ENCODE data around the gene LIMK1.

LIMK1 gene

GRCh38 chr7:74126220-74126880 lies 42.7 kb downstream of the LIMK1 start:
- DNase-seq (ENCODE audit: low read depth): no peak
- no peak overlapping the region for H3K4me3 ChIP-seq (ENCODE audit: low read depth, low read length)
- no peak for TF ChIP-seq CTCF (IDR thresholded peaks at IDR 0.05; ENCODE audit: insufficient read depth, low read depth, low read length, missing control alignments)

- no peak for TF ChIP-seq CTCF (IDR thresholded peaks at IDR 0.05; ENCODE audit: insufficient read depth, low read depth, low read length, missing control alignments)
- DNase-seq (ENCODE audit: low read depth): no peak
- H3K4me3 ChIP-seq (ENCODE audit: low read depth, low read length): no peak overlapping the region
Measured at GRCh38 chr7:74129887-74130286, 46.3 kb downstream of the LIMK1 start.

- TF ChIP-seq CTCF (IDR thresholded peaks at IDR 0.05; ENCODE audit: insufficient read depth, low read depth, low read length, missing control alignments): no peak
- DNase-seq (ENCODE audit: low read depth): no peak
Measured at GRCh38 chr7:74130518-74130917, 46.9 kb downstream of the LIMK1 start.

GRCh38 chr7:74134117-74134620 lies 50.6 kb downstream of the LIMK1 start:
- no peak for DNase-seq (ENCODE audit: low read depth)
- H3K4me3 ChIP-seq (ENCODE audit: low read depth, low read length): no peak overlapping the region
- TF ChIP-seq CTCF (IDR thresholded peaks at IDR 0.05; ENCODE audit: insufficient read depth, low read depth, low read length, missing control alignments): no peak

More at GRCh38 chr7:74130518-74130917, 46.9 kb downstream of the LIMK1 start:
- no peak overlapping the region for H3K4me3 ChIP-seq (ENCODE audit: low read depth, low read length)

GRCh38 chr7:74138334-74138867 lies 54.8 kb downstream of the LIMK1 start:
- DNase-seq (ENCODE audit: low read depth): no peak
- no peak overlapping the region for H3K4me3 ChIP-seq (ENCODE audit: low read depth, low read length)
- no peak for TF ChIP-seq CTCF (IDR thresholded peaks at IDR 0.05; ENCODE audit: insufficient read depth, low read depth, low read length, missing control alignments)

- DNase-seq (ENCODE audit: low read depth): no peak
- no peak for TF ChIP-seq CTCF (IDR thresholded peaks at IDR 0.05; ENCODE audit: insufficient read depth, low read depth, low read length, missing control alignments)
- no peak overlapping the region for H3K4me3 ChIP-seq (ENCODE audit: low read depth, low read length)
Measured at GRCh38 chr7:74138945-74139843, 55.6 kb downstream of the LIMK1 start.
